NCI-H1417 treated with DMSO at 0.1 percent for 48 hours (cell line): ENCODE results near the gene C1QTNF9B.

Source experiments
- DNase-seq: peaks from one replicate; lab custom pipeline; 2025; lab: John Stamatoyannopoulos, UW

The C1QTNF9B gene

GRCh38 chr13:23859455-23859854, 37.8 kb downstream of the C1QTNF9B start:
- no peak for DNase-seq

GRCh38 chr13:23858546-23858945, 38.8 kb downstream of the C1QTNF9B start:
- no peak for DNase-seq

- no peak for DNase-seq
Observed at GRCh38 chr13:23856008-23856750, 41.1 kb downstream of the C1QTNF9B start.

GRCh38 chr13:23855360-23855759, 41.9 kb downstream of the C1QTNF9B start:
- DNase-seq: no peak

- DNase-seq: no peak
Observed at GRCh38 chr13:23852351-23852750, 45.0 kb downstream of the C1QTNF9B start.

GRCh38 chr13:23851106-23851505, 46.2 kb downstream of the C1QTNF9B start:
- no peak for DNase-seq

- DNase-seq: no peak
Observed at GRCh38 chr13:23850134-23850533, 47.2 kb downstream of the C1QTNF9B start.

- DNase-seq: no peak
Observed at GRCh38 chr13:23849670-23850069, 47.6 kb downstream of the C1QTNF9B start.

GRCh38 chr13:23848646-23849141, 48.6 kb downstream of the C1QTNF9B start:
- DNase-seq: no peak

- DNase-seq: no peak
Observed at GRCh38 chr13:23848019-23848418, 49.3 kb downstream of the C1QTNF9B start.

- DNase-seq: no peak
Observed at GRCh38 chr13:23847497-23847896, 49.8 kb downstream of the C1QTNF9B start.

- no peak for DNase-seq
Observed at GRCh38 chr13:23845105-23845725, 52.1 kb downstream of the C1QTNF9B start.

GRCh38 chr13:23844132-23844531, 53.2 kb downstream of the C1QTNF9B start:
- no peak for DNase-seq

GRCh38 chr13:23843436-23843835, 53.9 kb downstream of the C1QTNF9B start:
- DNase-seq: no peak

GRCh38 chr13:23842406-23842805, 54.9 kb downstream of the C1QTNF9B start:
- DNase-seq: no peak
